Endothelial cell of umbilical vein (primary cell): Measurements from ENCODE around the gene SLC66A2. TPM values are rescaled to one million over a fixed set of nuclear protein-coding genes. Genes with fewer than 3 reads are reported as not detected.

Experiments
- BruUV-seq: library from RNA; stranded (reverse); fragments of 400-500 nt; replicated peaks from 2 replicates; lab custom pipeline; 2021; lab: Mats Ljungman, UMichigan
- CTCF ChIA-PET: fragments of 300-600, 350-600 bp; sonication (Branson Sonifier 250); formaldehyde crosslinking; loops from one replicate; lab custom pipeline; 2021; ENCODE audit warnings: antibody characterized with exemption, inconsistent platforms; lab: Charles Lee
- POLR2A ChIA-PET: fragments of 300-600, 350-600 bp; sonication (Branson Sonifier 250); formaldehyde crosslinking; loops from one replicate; lab custom pipeline; 2021; ENCODE audit warnings: antibody characterized with exemption, inconsistent platforms; lab: Charles Lee
- DNase-seq: peaks from one replicate; pipeline ENCODE4 v3.0.0-alpha.2; 2011; ENCODE audit warnings: low read depth, low spot score
- FAIRE-seq: peaks from 2 replicates; lab custom pipeline; 2011; peaks lifted over from hg19 to GRCh38; lab: Jason Lieb, UNC
- H2AFZ ChIP-seq: 2 replicates; pipeline ENCODE4 v1.6.0; 2012; ENCODE audit warnings: low read depth, low read length, control low read depth, inconsistent platforms
- H3K27ac ChIP-seq: 2 replicates; pipeline ENCODE4 v1.5.1; 2011; ENCODE audit warnings: low read depth, mild to moderate bottlenecking, control low read depth, low read length, moderate library complexity; ENCODE audit not compliant: insufficient read depth
- H3K27me3 ChIP-seq, 2 experiments: 2 replicates each; pipeline versions ENCODE4 v1.6.0 to v1.6.1; 2011; ENCODE audit warnings: low read length in 2 of 2, mixed read lengths in 1 of 2; ENCODE audit not compliant: control insufficient read depth in 2 of 2, insufficient read depth in 2 of 2
- H3K36me3 ChIP-seq, 2 experiments: 2 replicates in 1 of 2; 3 replicates in 1 of 2; pipeline ENCODE4 v1.5.1; 2011; ENCODE audit warnings: low read length in 2 of 2, mild to moderate bottlenecking in 1 of 2, moderate library complexity in 1 of 2; ENCODE audit not compliant: control insufficient read depth in 2 of 2, insufficient read depth in 2 of 2; ENCODE audit errors: extremely low read depth in 1 of 2
- H3K4me1 ChIP-seq: 3 replicates; pipeline ENCODE4 v1.5.1; 2011; ENCODE audit warnings: mild to moderate bottlenecking, low read length; ENCODE audit not compliant: control insufficient read depth, insufficient read depth; ENCODE audit errors: extremely low read depth
- H3K4me2 ChIP-seq: 2 replicates; pipeline ENCODE4 v1.6.1; 2011; ENCODE audit warnings: low read length, control low read depth, mixed read lengths; ENCODE audit not compliant: insufficient read depth
- H3K4me3 ChIP-seq, 3 experiments: fragments of 200-600 bp in 1 of 3; sonication (generic), shearing (Covaris generic) in 1 of 3; replicated peaks in 1 of 3; 2 replicates each; pipeline ENCODE4 v1.5.1; 2011 to 2016; ENCODE audit warnings: control low read depth in 3 of 3, low read length in 3 of 3, mild to moderate bottlenecking in 2 of 3, inconsistent platforms in 1 of 3, low read depth in 1 of 3, moderate library complexity in 1 of 3; ENCODE audit not compliant: insufficient read depth in 1 of 3
- H3K79me2 ChIP-seq: 2 replicates; pipeline ENCODE4 v1.6.0; 2012; ENCODE audit warnings: low read length, inconsistent platforms; ENCODE audit not compliant: control insufficient read depth, insufficient read depth
- H3K9ac ChIP-seq: replicated peaks from 2 replicates; pipeline ENCODE3; 2011; ENCODE audit warnings: low read length, control low read depth; ENCODE audit not compliant: insufficient read depth; ENCODE audit errors: extremely low read depth
- H3K9me1 ChIP-seq: replicated peaks from 3 replicates; pipeline ENCODE4 v1.6.0; 2011; ENCODE audit warnings: mild to moderate bottlenecking, low read length; ENCODE audit not compliant: control insufficient read depth, insufficient read depth; ENCODE audit errors: extremely low read depth
- H3K9me3 ChIP-seq: replicated peaks from 2 replicates; pipeline ENCODE4 v1.5.1; 2012; ENCODE audit warnings: low read length, inconsistent platforms; ENCODE audit not compliant: control insufficient read depth, insufficient read depth
- H4K20me1 ChIP-seq: replicated peaks from 2 replicates; pipeline ENCODE3; 2011; ENCODE audit warnings: mild to moderate bottlenecking, low read length; ENCODE audit not compliant: control insufficient read depth, insufficient read depth; ENCODE audit errors: extremely low read depth
- EZH2 ChIP-seq: IDR thresholded peaks from 2 replicates; pipeline ENCODE4 v1.6.1; 2012; ENCODE audit warnings: borderline replicate concordance, low read depth, mild to moderate bottlenecking, moderate library complexity, low read length, inconsistent platforms; ENCODE audit not compliant: severe bottlenecking
- FOS ChIP-seq: IDR thresholded peaks from 2 replicates; pipeline ENCODE4 v1.6.1; 2011; ENCODE audit warnings: mild to moderate bottlenecking, low read length, moderate library complexity, borderline replicate concordance; ENCODE audit not compliant: insufficient read depth
- JUN ChIP-seq: IDR thresholded peaks from 2 replicates; pipeline ENCODE4 v1.6.1; 2011; ENCODE audit warnings: borderline replicate concordance, low read depth; ENCODE audit not compliant: insufficient read length, insufficient read depth
- MYC ChIP-seq: IDR thresholded peaks from one replicate; pipeline ENCODE4 v1.6.1; 2011; ENCODE audit warnings: mild to moderate bottlenecking, low read depth, low read length
- POLR2AphosphoS5 ChIP-seq: IDR thresholded peaks from 2 replicates; pipeline ENCODE4 v1.6.1; 2012; ENCODE audit warnings: low read depth, mild to moderate bottlenecking, control low read depth, low read length, moderate library complexity; ENCODE audit not compliant: insufficient read depth
- dilution Hi-C: fragments of 300-500 bp; cut with MboI; formaldehyde crosslinking; loops from one replicate; pipeline ENCODE4 v1.15.0; 2019; ENCODE audit warnings: low sequenced_read_pairs; ENCODE audit not compliant: extremely low pct_ligation_motif_present
- intact Hi-C: fragments of 100-400 bp; cut with micrococcal nuclease; formaldehyde crosslinking; loops from one replicate; pipeline ENCODE4 v1.10.0; 2022
- polyA plus RNA-seq, 4 experiments: library from polyadenylated mRNA; depleted of rRNA in 3 of 4; stranded (reverse) in 3 of 4; unstranded in 1 of 4; fragments of >200 nt; gene quantifications; 2 replicates each; pipeline versions ENCODE4 v1.2.1 to v1.2.3, GENCODE V29; 2011 to 2012; ENCODE audit warnings: missing spikeins in 1 of 4
- total RNA-seq: library from RNA; stranded (reverse); gene quantifications from 2 replicates; pipeline ENCODE4 v1.2.3, GENCODE V29; 2021
- TF ChIP-seq, protein P1 (sequence below), 2 donors: IDR thresholded peaks; 1 replicate in 1 of 2; 2 replicates in 1 of 2; pipeline ENCODE4 v1.5.1; 2011; ENCODE audit warnings: low read length in 2 of 2, mild to moderate bottlenecking in 2 of 2, moderate library complexity in 2 of 2, control low read depth in 1 of 2, inconsistent platforms in 1 of 2, low read depth in 1 of 2; ENCODE audit not compliant: insufficient read depth in 1 of 2; ENCODE audit errors: extremely low read depth in 1 of 2
- TF ChIP-seq, protein P2 (sequence below): IDR thresholded peaks from 2 replicates; pipeline ENCODE4 v1.6.1; 2011; ENCODE audit not compliant: insufficient read depth, insufficient read length

Gene SLC66A2
- total and polyA plus RNA-seq, 2 donors (not counting 3 experiments of a cell fraction or from before 2014, with no cell fraction given) = 32.5 to 37.1 TPM

DNA sequence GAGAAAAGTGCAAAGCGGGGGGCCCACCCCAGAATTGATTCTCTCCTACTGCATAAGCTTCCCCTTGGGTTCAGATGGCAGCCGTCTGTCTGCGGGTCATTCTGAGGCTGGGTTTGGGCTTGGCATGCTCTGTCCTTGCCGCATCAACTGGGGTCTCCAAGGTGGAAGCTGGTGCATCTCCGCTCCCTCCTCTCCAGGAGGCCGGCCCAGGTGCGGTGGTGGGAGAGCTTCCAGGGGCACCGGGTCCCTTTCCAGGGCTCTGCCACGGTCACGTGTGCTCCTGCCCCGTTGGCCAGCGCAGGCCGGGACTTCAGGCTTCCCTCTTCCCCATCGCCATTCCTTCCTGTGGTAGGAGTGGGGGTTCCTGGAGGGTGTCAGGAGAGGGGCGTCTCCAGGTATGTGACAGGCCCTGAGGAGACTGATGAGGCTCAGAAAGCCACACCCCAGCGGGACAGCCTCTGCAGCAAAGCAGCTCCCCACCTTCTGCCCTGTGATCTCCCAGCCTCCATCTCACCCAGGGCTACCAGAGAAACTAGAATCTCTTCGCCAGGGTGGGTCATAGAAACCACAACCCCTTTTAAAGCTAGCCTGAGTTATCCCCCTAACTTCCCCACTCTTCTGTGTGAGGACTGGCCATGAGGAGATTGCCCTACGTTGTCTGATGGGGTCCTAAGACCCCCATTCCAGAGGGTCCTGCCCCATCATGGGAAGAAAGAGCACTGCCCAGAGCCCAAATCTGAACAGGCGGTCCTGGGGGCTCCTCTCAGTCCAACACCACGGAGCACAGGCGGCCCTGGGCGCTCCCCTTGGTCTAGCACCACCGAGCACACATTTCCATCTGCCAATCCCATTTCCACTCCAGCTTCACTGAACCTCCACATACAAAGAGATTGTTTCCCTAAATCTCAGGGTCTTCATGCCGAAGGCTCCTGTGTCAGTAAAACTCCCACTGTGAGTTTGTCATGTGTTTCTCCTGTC lies 76.6 kb downstream of the SLC66A2 start:
- Histone ChIP-seq H3K9ac (no peak overlapping the region), H3K36me3 (no peaks in the 10 kb centered on the region), H2AFZ (no peak overlapping the region), H3K79me2 (no peaks in the 10 kb centered on the region), H3K4me3 (no peak overlapping the region), H3K27ac (no peak overlapping the region), H3K4me1 (no peaks in the 10 kb centered on the region), H3K4me2 (no peak overlapping the region), H3K9me3 (no peaks in the 10 kb centered on the region), H3K9me1 (no peaks in the 10 kb centered on the region), H4K20me1 (no peaks in the 10 kb centered on the region), H3K27me3 (no peaks in the 10 kb centered on the region)
- ChIA-PET POLR2A (no interaction called here), CTCF (no interaction called here)
- FAIRE-seq (no peak), DNase-seq (no peak)
- dilution Hi-C loops (no loop called here), intact Hi-C loops (no loop called here)
- TF ChIP-seq, protein P1, sequence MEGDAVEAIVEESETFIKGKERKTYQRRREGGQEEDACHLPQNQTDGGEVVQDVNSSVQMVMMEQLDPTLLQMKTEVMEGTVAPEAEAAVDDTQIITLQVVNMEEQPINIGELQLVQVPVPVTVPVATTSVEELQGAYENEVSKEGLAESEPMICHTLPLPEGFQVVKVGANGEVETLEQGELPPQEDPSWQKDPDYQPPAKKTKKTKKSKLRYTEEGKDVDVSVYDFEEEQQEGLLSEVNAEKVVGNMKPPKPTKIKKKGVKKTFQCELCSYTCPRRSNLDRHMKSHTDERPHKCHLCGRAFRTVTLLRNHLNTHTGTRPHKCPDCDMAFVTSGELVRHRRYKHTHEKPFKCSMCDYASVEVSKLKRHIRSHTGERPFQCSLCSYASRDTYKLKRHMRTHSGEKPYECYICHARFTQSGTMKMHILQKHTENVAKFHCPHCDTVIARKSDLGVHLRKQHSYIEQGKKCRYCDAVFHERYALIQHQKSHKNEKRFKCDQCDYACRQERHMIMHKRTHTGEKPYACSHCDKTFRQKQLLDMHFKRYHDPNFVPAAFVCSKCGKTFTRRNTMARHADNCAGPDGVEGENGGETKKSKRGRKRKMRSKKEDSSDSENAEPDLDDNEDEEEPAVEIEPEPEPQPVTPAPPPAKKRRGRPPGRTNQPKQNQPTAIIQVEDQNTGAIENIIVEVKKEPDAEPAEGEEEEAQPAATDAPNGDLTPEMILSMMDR (IDR thresholded peaks at IDR 0.05; ENCODE audit: extremely low read depth in 1 of 2, insufficient read depth in 1 of 2, low read depth in 1 of 2, low read length in 2 of 2) = no peak
- BruUV-seq = no TSS peak

DNA sequence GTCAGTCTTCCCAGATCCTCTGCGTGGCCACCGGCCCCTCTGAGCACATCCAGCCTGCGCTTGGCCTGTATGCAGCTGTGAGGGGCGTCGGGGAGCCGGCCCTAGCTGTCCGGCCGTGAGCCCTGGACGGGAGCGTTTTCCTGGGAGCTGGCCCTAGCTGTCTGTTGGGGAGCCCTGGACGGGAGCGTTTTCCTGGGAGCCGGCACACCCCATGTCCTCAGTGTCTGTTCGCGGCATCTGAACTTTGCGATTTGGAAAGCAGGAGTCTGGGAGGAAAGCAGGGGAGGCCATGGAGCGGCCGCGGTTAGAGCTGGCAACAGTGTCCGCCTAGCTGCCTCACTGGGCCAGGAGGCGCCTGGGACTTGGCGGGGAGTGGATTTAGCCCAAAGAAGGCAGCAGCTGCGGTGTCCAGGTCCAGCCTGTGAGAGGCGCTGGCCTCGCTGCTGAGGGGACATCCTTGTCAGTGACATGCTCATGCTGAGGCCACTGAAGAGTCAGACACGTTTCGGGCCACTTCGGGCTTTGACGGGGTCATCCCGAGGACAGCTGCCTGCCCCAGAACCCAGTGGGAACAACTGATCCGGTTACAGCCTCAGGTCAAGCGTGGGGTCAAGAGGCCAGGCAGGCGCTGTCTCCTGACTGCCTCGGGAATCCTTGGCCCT lies 77.9 kb downstream of the SLC66A2 start:
- no peak overlapping the region for H3K27ac ChIP-seq
- no peak overlapping the region for H2AFZ ChIP-seq
- no peaks in the 10 kb centered on the region for H3K36me3 ChIP-seq
- H4K20me1 ChIP-seq = no peaks in the 10 kb centered on the region
- no TSS peak for BruUV-seq
- POLR2A ChIA-PET = no interaction called here
- CTCF ChIA-PET = no interaction called here
- dilution Hi-C loops (no loop called here), intact Hi-C loops (no loop called here)
- H3K27me3 ChIP-seq = no peaks in the 10 kb centered on the region
- H3K79me2 ChIP-seq = no peaks in the 10 kb centered on the region
- no peaks in the 10 kb centered on the region for H3K4me1 ChIP-seq
- H3K9me3 ChIP-seq = no peaks in the 10 kb centered on the region
- no peak overlapping the region for H3K9ac ChIP-seq
- TF ChIP-seq FOS (no peak), POLR2AphosphoS5 (no peak), EZH2 (no peak), JUN (no peak), MYC (no peak)
- TF ChIP-seq, protein P1 (IDR thresholded peaks at IDR 0.05; ENCODE audit: extremely low read depth in 1 of 2, insufficient read depth in 1 of 2, low read depth in 1 of 2, low read length in 2 of 2) = no peak
- TF ChIP-seq, protein P2, sequence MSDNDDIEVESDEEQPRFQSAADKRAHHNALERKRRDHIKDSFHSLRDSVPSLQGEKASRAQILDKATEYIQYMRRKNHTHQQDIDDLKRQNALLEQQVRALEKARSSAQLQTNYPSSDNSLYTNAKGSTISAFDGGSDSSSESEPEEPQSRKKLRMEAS = no peak
- H3K4me2 ChIP-seq = no peak overlapping the region
- FAIRE-seq (no peak), DNase-seq (no peak)
- H3K4me3 ChIP-seq = no peak overlapping the region
- no peaks in the 10 kb centered on the region for H3K9me1 ChIP-seq
